ENCODE data around the gene DSN1.

Gene DSN1

GRCh38 chr20:36794116-36794474 is 20.5 kb upstream of the DSN1 start:
- DNase-seq (ENCODE audit: low read depth): no peak

- no peak for DNase-seq (ENCODE audit: low read depth)
Measured at GRCh38 chr20:36793294-36794115, 19.9 kb upstream of the DSN1 start.

- no peak for DNase-seq (ENCODE audit: low read depth)
Measured at GRCh38 chr20:36792422-36792821, 18.9 kb upstream of the DSN1 start.

GRCh38 chr20:36791862-36792261 is 18.3 kb upstream of the DSN1 start:
- DNase-seq (ENCODE audit: low read depth): no peak

- no peak for DNase-seq (ENCODE audit: low read depth)
Measured at GRCh38 chr20:36786663-36787062, 13.1 kb upstream of the DSN1 start.

- DNase-seq (ENCODE audit: low read depth): no peak
Measured at GRCh38 chr20:36786246-36786645, 12.7 kb upstream of the DSN1 start.

- DNase-seq (ENCODE audit: low read depth): no peak
Measured at GRCh38 chr20:36785308-36785707, 11.7 kb upstream of the DSN1 start.

- no peak for DNase-seq (ENCODE audit: low read depth)
Measured at GRCh38 chr20:36784900-36785299, 11.3 kb upstream of the DSN1 start.

GRCh38 chr20:36784116-36784515 is 10.6 kb upstream of the DSN1 start:
- DNase-seq (ENCODE audit: low read depth): no peak

- no peak for DNase-seq (ENCODE audit: low read depth)
Measured at GRCh38 chr20:36779656-36780025, 6.1 kb upstream of the DSN1 start.

- no peak for DNase-seq (ENCODE audit: low read depth)
Measured at GRCh38 chr20:36778831-36779655, 5.5 kb upstream of the DSN1 start.

GRCh38 chr20:36777576-36777975 is 4.0 kb upstream of the DSN1 start:
- no peak for DNase-seq (ENCODE audit: low read depth)

GRCh38 chr20:36777167-36777566 is 3.6 kb upstream of the DSN1 start:
- DNase-seq (ENCODE audit: low read depth): no peak

GRCh38 chr20:36775826-36776225 is 2.3 kb upstream of the DSN1 start:
- no peak for DNase-seq (ENCODE audit: low read depth)

- no peak for DNase-seq (ENCODE audit: low read depth)
Measured at GRCh38 chr20:36775196-36775595, 1.6 kb upstream of the DSN1 start.

- no peak for DNase-seq (ENCODE audit: low read depth)
Measured at GRCh38 chr20:36773107-36773596, 411 bp downstream of the DSN1 start.

- DNase-seq (ENCODE audit: low read depth): no peak
Measured at GRCh38 chr20:36770680-36771079, 2.9 kb downstream of the DSN1 start.

GRCh38 chr20:36768768-36769430 is 4.7 kb downstream of the DSN1 start:
- no peak for DNase-seq (ENCODE audit: low read depth)

- DNase-seq (ENCODE audit: low read depth): no peak
Measured at GRCh38 chr20:36761125-36761524, 12.4 kb downstream of the DSN1 start.

GRCh38 chr20:36760647-36761046 is 12.9 kb downstream of the DSN1 start:
- DNase-seq (ENCODE audit: low read depth): no peak

GRCh38 chr20:36758276-36758675 is 15.3 kb downstream of the DSN1 start:
- no peak for DNase-seq (ENCODE audit: low read depth)

GRCh38 chr20:36756496-36756895 is 17.1 kb downstream of the DSN1 start:
- DNase-seq (ENCODE audit: low read depth): no peak

Data from stimulated activated CD8-positive, alpha-beta memory T cell treated with anti-CD3 and anti-CD28 coated beads, Interleukin-7, amount 100 ng/mL, for 24 hours (primary cell).